H9 (cell line): ENCODE measurements around the gene SLC7A4. TPM values are rescaled to one million over a fixed set of nuclear protein-coding genes. Genes with fewer than 3 reads are reported as not detected.

Experiments used
- DNase-seq: peaks from one replicate; pipeline ENCODE4 v3.0.0-alpha.2; 2017
- H2AFZ ChIP-seq: one replicate; pipeline ENCODE4 v1.6.1; 2013; ENCODE audit warnings: mild to moderate bottlenecking, low read length, control low read depth, moderate library complexity
- H2AK5ac ChIP-seq: 2 replicates; pipeline ENCODE4 v1.6.1; 2013; ENCODE audit warnings: low read length, control low read depth, mixed read lengths; ENCODE audit not compliant: insufficient read length
- H2BK120ac ChIP-seq: one replicate; pipeline ENCODE4 v1.6.1; 2013; ENCODE audit warnings: low read depth, mild to moderate bottlenecking, low read length, control low read depth, inconsistent platforms; ENCODE audit not compliant: poor library complexity, severe bottlenecking
- H2BK12ac ChIP-seq: 2 replicates; pipeline ENCODE4 v1.6.1; 2013; ENCODE audit warnings: low read length, control low read depth, mixed read lengths, low read depth; ENCODE audit not compliant: insufficient read length
- H2BK15ac ChIP-seq: 2 replicates; pipeline ENCODE4 v1.6.1; 2013; ENCODE audit warnings: low read depth, low read length, control low read depth
- H2BK20ac ChIP-seq: one replicate; pipeline ENCODE4 v1.6.1; 2013; ENCODE audit warnings: low read depth, mild to moderate bottlenecking, low read length, control low read depth, inconsistent platforms; ENCODE audit not compliant: poor library complexity, severe bottlenecking
- H2BK5ac ChIP-seq: 2 replicates; pipeline ENCODE4 v1.6.1; 2013; ENCODE audit warnings: low read length, control low read depth, mixed read lengths; ENCODE audit not compliant: insufficient read length
- H3K14ac ChIP-seq: 2 replicates; pipeline ENCODE4 v1.6.1; 2013; ENCODE audit warnings: low read length, control low read depth; ENCODE audit not compliant: insufficient read depth
- H3K18ac ChIP-seq: 2 replicates; pipeline ENCODE4 v1.6.1; 2013; ENCODE audit warnings: low read depth, mild to moderate bottlenecking, mixed read lengths, low read length, control low read depth; ENCODE audit not compliant: insufficient read length
- H3K23ac ChIP-seq: 2 replicates; pipeline ENCODE4 v1.6.1; 2013; ENCODE audit warnings: low read length, control low read depth, mixed read lengths, low read depth; ENCODE audit not compliant: insufficient read length
- H3K23me2 ChIP-seq: 2 replicates; pipeline ENCODE4 v1.6.1; 2013; ENCODE audit warnings: low read depth, mild to moderate bottlenecking, mixed read lengths, low read length, control low read depth; ENCODE audit not compliant: insufficient read length, poor library complexity, severe bottlenecking
- H3K27ac ChIP-seq: 2 replicates; pipeline ENCODE4 v1.5.1; 2013; ENCODE audit warnings: low read length, control low read depth, mixed read lengths, low read depth; ENCODE audit not compliant: insufficient read length
- H3K27me3 ChIP-seq: 2 replicates; pipeline ENCODE4 v1.6.1; 2013; ENCODE audit warnings: low read length, control low read depth, inconsistent platforms; ENCODE audit not compliant: insufficient read depth
- H3K4ac ChIP-seq: 2 replicates; pipeline ENCODE4 v1.6.1; 2013; ENCODE audit warnings: low read depth, mild to moderate bottlenecking, control low read depth, inconsistent platforms, low read length, moderate library complexity
- H3K4me1 ChIP-seq: 2 replicates; pipeline ENCODE4 v1.6.1; 2013; ENCODE audit warnings: low read length, control low read depth, inconsistent platforms; ENCODE audit not compliant: insufficient read depth
- H3K4me2 ChIP-seq: 2 replicates; pipeline ENCODE4 v1.6.1; 2013; ENCODE audit warnings: low read length, control low read depth, mixed read lengths; ENCODE audit not compliant: insufficient read length, insufficient read depth
- H3K56ac ChIP-seq: 2 replicates; pipeline ENCODE4 v1.6.1; 2013; ENCODE audit warnings: low read depth, mild to moderate bottlenecking, mixed read lengths, low read length, control low read depth; ENCODE audit not compliant: insufficient read length
- H3K79me1 ChIP-seq: 2 replicates; pipeline ENCODE4 v1.6.1; 2013; ENCODE audit warnings: low read depth, mild to moderate bottlenecking, moderate library complexity, low read length, control low read depth, inconsistent platforms; ENCODE audit not compliant: insufficient read depth, poor library complexity, severe bottlenecking
- H3K79me2 ChIP-seq: 2 replicates; pipeline ENCODE4 v1.6.1; 2013; ENCODE audit warnings: low read length, control low read depth, inconsistent platforms; ENCODE audit not compliant: insufficient read depth
- H3K9ac ChIP-seq: 2 replicates; pipeline ENCODE4 v1.6.1; 2013; ENCODE audit warnings: low read length, control low read depth, mixed read lengths; ENCODE audit not compliant: insufficient read length; ENCODE audit errors: extremely low read depth
- H3K9me3 ChIP-seq: one replicate; pipeline ENCODE4 v1.6.1; 2013; ENCODE audit warnings: low read depth, low read length, inconsistent platforms; ENCODE audit not compliant: control insufficient read depth
- H3T11ph ChIP-seq: one replicate; pipeline ENCODE4 v1.6.1; 2013; ENCODE audit warnings: mild to moderate bottlenecking, low read length, control low read depth, inconsistent platforms
- H4K20me1 ChIP-seq: one replicate; pipeline ENCODE4 v1.6.1; 2013; ENCODE audit not compliant: control insufficient read depth, insufficient read length, insufficient read depth
- H4K5ac ChIP-seq: 2 replicates; pipeline ENCODE4 v1.6.1; 2013; ENCODE audit warnings: low read depth, mild to moderate bottlenecking, mixed read lengths, low read length, control low read depth; ENCODE audit not compliant: insufficient read length
- H4K8ac ChIP-seq: replicated peaks from 2 replicates; pipeline ENCODE4 v1.6.1; 2013; ENCODE audit warnings: low read length, control low read depth, mixed read lengths, low read depth; ENCODE audit not compliant: insufficient read length
- H4K91ac ChIP-seq: 2 replicates; pipeline ENCODE4 v1.6.1; 2013; ENCODE audit warnings: low read depth, mild to moderate bottlenecking, moderate library complexity, mixed read lengths, low read length, control low read depth; ENCODE audit not compliant: insufficient read length
- H3K27ac Mint-ChIP-seq, 3 experiments: 2 replicates in 2 of 3; 3 replicates in 1 of 3; pipeline ENCODE4 v1.8.0; 2020 to 2021; ENCODE audit warnings: mixed read lengths in 3 of 3, mild to moderate bottlenecking in 1 of 3, moderate library complexity in 1 of 3
- H3K27me3 Mint-ChIP-seq: 2 replicates; pipeline ENCODE4 v1.8.0; 2021; ENCODE audit warnings: low read depth, mild to moderate bottlenecking, moderate library complexity, mixed read lengths
- H3K36me3 Mint-ChIP-seq, 3 experiments: 2 replicates in 2 of 3; 3 replicates in 1 of 3; pipeline ENCODE4 v1.8.0; 2020 to 2021; ENCODE audit warnings: low read depth in 3 of 3, mixed read lengths in 3 of 3; ENCODE audit not compliant: insufficient read depth in 1 of 3
- H3K4me1 Mint-ChIP-seq, 2 experiments: 2 replicates each; pipeline ENCODE4 v1.8.0; 2020; ENCODE audit warnings: mixed read lengths in 2 of 2
- H3K4me3 Mint-ChIP-seq, 2 experiments: 2 replicates in 1 of 2; 3 replicates in 1 of 2; pipeline ENCODE4 v1.8.0; 2020 to 2021; ENCODE audit warnings: mild to moderate bottlenecking in 2 of 2, mixed read lengths in 2 of 2, moderate library complexity in 1 of 2
- H3K9me3 Mint-ChIP-seq, 2 experiments: 2 replicates in 1 of 2; 3 replicates in 1 of 2; pipeline ENCODE4 v1.8.0; 2020; ENCODE audit warnings: mild to moderate bottlenecking in 2 of 2, mixed read lengths in 2 of 2, moderate library complexity in 1 of 2
- CTCF ChIP-seq: fragments of 200-600 bp; sonication (generic); conservative IDR thresholded peaks from 3 replicates; pipeline ENCODE4 v1.8.0; 2021; ENCODE audit warnings: antibody characterized with exemption, mild to moderate bottlenecking
- WGBS: extraction: QIAGEN DNeasy Blood & Tissue Kit; methylation state at CpG from one replicate; pipeline ENCODE4 v1.1.7; 2013; ENCODE audit warnings: missing lambda C conversion rate, low lambda C conversion rate, mixed read lengths; ENCODE audit not compliant: insufficient read length; ENCODE audit errors: extremely low coverage; 5-methylcytosine and 5-hydroxymethylcytosine counted together
- total RNA-seq: library from RNA; stranded (reverse); gene quantifications from 2 replicates; pipeline ENCODE4 v1.2.1, GENCODE V29; 2021

SLC7A4 gene
- total RNA-seq, 1 experiment from 2014 or later: 0.09 TPM

- H4K20me1 ChIP-seq: no peaks in the 10 kb centered on the region
- H3K9me3 Mint-ChIP-seq: peaks cover 12 to 13% of the 10 kb centered on the region in 2 experiments
- no peak overlapping the region for H3K56ac ChIP-seq
- H3K4me1 Mint-ChIP-seq: peaks cover 28 to 30% of the 10 kb centered on the region in 2 experiments
- H4K91ac ChIP-seq: no peak overlapping the region
- DNase-seq: no peak
- no peaks in the 10 kb centered on the region for H3K9me3 ChIP-seq
- H2BK15ac ChIP-seq: no peak overlapping the region
- 0 out of 2 replicates have a peak, but pooled peaks cover 2% of the 10 kb centered on the region for H3K4me1 ChIP-seq
- H3K23ac ChIP-seq: no peak overlapping the region
- no peak overlapping the region for H2AFZ ChIP-seq
- peak overlapping the region; percentile 66 for H3K14ac ChIP-seq
- peaks cover 4 to 25% (median 22%) of the 10 kb centered on the region in 3 experiments for H3K36me3 Mint-ChIP-seq
- no peaks in the 10 kb centered on the region for H3K79me1 ChIP-seq
- peak overlapping the region; percentile 73 for H3K4me2 ChIP-seq
- H4K8ac ChIP-seq: no peak overlapping the region
- H3K79me2 ChIP-seq: no peaks in the 10 kb centered on the region
- no CpG with 5 or more reads among the region's 12 CpGs for WGBS
- peak overlapping the region; percentile 68 for H3K9ac ChIP-seq
- no peak overlapping the region for H2AK5ac ChIP-seq
- peaks cover 25% of the 10 kb centered on the region for H3K27me3 Mint-ChIP-seq
- no peak overlapping the region for H2BK20ac ChIP-seq
- no peak for TF ChIP-seq CTCF
- H2BK5ac ChIP-seq: no peak overlapping the region
- no peak overlapping the region for H3K4ac ChIP-seq
- no peaks in the 10 kb centered on the region for H3K27me3 ChIP-seq
- H3K27ac Mint-ChIP-seq: peak overlapping the region in 1 of 3 experiments; percentile 79; a peak in 1 of 7 replicates
- H4K5ac ChIP-seq: no peak overlapping the region
- no peak overlapping the region for H2BK120ac ChIP-seq
- H2BK12ac ChIP-seq: no peak overlapping the region
- no peak overlapping the region for H3T11ph ChIP-seq
- H3K27ac ChIP-seq: no peak overlapping the region
- H3K18ac ChIP-seq: no peak overlapping the region
- H3K23me2 ChIP-seq: peaks cover 14% of the 10 kb centered on the region
- peak overlapping the region; percentile 94 to 98 for H3K4me3 Mint-ChIP-seq
Observed at GRCh38 chr22:20982563-20982882, 49.8 kb downstream of the SLC7A4 start.
